Osteoblast (primary cell): ENCODE measurements around the gene AIRE. TPM values are rescaled to one million over a fixed set of nuclear protein-coding genes. Genes with fewer than 3 reads are reported as not detected.
A peak's percentile ranks its signal among the peaks of the same experiment; 100 is the strongest.

ENCODE experiments used
- DNase-seq: peaks from one replicate; pipeline ENCODE4 v3.0.0; 2011; ENCODE audit warnings: low spot score, mixed read lengths; ENCODE audit not compliant: insufficient read length; ENCODE audit errors: missing footprints
- H2AFZ ChIP-seq: 2 replicates; pipeline ENCODE4 v1.6.0; 2011; ENCODE audit warnings: mild to moderate bottlenecking, low read length
- H3K27ac ChIP-seq: 2 replicates; pipeline ENCODE4 v1.5.1; 2011; ENCODE audit warnings: mild to moderate bottlenecking, low read depth, low read length, moderate library complexity
- H3K27me3 ChIP-seq: 2 replicates; pipeline ENCODE4 v1.6.0; 2012; ENCODE audit warnings: mild to moderate bottlenecking, control low read depth, inconsistent platforms, low read length, moderate library complexity; ENCODE audit not compliant: insufficient read depth
- H3K36me3 ChIP-seq: 2 replicates; pipeline ENCODE4 v1.5.1; 2011; ENCODE audit warnings: mild to moderate bottlenecking, low read length, control low read depth, moderate library complexity; ENCODE audit not compliant: insufficient read depth
- H3K4me1 ChIP-seq: 2 replicates; pipeline ENCODE4 v1.5.1; 2011; ENCODE audit warnings: mild to moderate bottlenecking, low read length, control low read depth, moderate library complexity; ENCODE audit not compliant: insufficient read depth
- H3K4me2 ChIP-seq: 2 replicates; pipeline ENCODE4 v1.6.0; 2011; ENCODE audit warnings: mild to moderate bottlenecking, low read length; ENCODE audit not compliant: insufficient read depth
- H3K4me3 ChIP-seq: fragments of 200-600 bp; sonication (generic); 3 replicates; pipeline ENCODE4 v1.5.1; 2012; ENCODE audit warnings: mild to moderate bottlenecking, low read length, inconsistent platforms; ENCODE audit not compliant: insufficient read depth
- H3K79me2 ChIP-seq: 2 replicates; pipeline ENCODE4 v1.6.0; 2012; ENCODE audit warnings: mild to moderate bottlenecking, low read length, control low read depth, inconsistent platforms; ENCODE audit not compliant: insufficient read depth
- H3K9me3 ChIP-seq: 2 replicates; pipeline ENCODE4 v1.5.1; 2011; ENCODE audit warnings: low read depth, low read length, control low read depth
- H4K20me1 ChIP-seq: 2 replicates; pipeline ENCODE4 v1.6.0; 2012; ENCODE audit warnings: mild to moderate bottlenecking, low read length, control low read depth; ENCODE audit not compliant: insufficient read depth
- total RNA-seq: library from RNA; depleted of rRNA; stranded (reverse); fragments of >200 nt; gene quantifications from 2 replicates; pipeline ENCODE4 v1.2.3, GENCODE V29; 2012
- TF ChIP-seq, protein P1 (sequence below): IDR thresholded peaks from 2 replicates; pipeline ENCODE4 v1.5.1; 2011; ENCODE audit warnings: mild to moderate bottlenecking, low read depth, low read length, moderate library complexity; ENCODE audit errors: extremely low read depth

Gene AIRE
- total RNA-seq, 1 donor, result not detected

DNA sequence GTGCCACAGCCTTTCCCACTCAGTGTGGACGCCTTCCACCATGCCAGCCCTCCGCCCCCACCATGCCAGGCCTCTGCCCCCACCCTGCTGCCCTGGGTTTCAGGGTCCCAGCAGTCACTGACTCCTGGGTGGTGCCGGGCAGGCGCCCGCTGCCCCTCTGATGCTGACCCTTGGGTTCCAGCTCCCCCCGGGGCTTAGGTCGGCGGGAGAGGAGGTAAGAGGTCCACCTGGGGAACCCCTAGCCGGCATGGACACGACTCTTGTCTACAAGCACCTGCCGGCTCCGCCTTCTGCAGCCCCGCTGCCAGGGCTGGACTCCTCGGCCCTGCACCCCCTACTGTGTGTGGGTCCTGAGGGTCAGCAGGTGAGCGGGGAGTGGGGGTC is 7.1 kb downstream of the AIRE start:
- Histone ChIP-seq H3K27me3 (no peaks in the 10 kb centered on the region), H3K9me3 (no peaks in the 10 kb centered on the region), H2AFZ (no peak overlapping the region), H3K27ac (no peak overlapping the region), H3K36me3 (no peaks in the 10 kb centered on the region), H3K4me2 (no peak overlapping the region), H3K4me3 (no peak overlapping the region), H4K20me1 (no peaks in the 10 kb centered on the region), H3K4me1 (no peaks in the 10 kb centered on the region), H3K79me2 (no peaks in the 10 kb centered on the region)
- DNase-seq, result no peak
- TF ChIP-seq, protein P1, sequence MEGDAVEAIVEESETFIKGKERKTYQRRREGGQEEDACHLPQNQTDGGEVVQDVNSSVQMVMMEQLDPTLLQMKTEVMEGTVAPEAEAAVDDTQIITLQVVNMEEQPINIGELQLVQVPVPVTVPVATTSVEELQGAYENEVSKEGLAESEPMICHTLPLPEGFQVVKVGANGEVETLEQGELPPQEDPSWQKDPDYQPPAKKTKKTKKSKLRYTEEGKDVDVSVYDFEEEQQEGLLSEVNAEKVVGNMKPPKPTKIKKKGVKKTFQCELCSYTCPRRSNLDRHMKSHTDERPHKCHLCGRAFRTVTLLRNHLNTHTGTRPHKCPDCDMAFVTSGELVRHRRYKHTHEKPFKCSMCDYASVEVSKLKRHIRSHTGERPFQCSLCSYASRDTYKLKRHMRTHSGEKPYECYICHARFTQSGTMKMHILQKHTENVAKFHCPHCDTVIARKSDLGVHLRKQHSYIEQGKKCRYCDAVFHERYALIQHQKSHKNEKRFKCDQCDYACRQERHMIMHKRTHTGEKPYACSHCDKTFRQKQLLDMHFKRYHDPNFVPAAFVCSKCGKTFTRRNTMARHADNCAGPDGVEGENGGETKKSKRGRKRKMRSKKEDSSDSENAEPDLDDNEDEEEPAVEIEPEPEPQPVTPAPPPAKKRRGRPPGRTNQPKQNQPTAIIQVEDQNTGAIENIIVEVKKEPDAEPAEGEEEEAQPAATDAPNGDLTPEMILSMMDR, result no peak

DNA sequence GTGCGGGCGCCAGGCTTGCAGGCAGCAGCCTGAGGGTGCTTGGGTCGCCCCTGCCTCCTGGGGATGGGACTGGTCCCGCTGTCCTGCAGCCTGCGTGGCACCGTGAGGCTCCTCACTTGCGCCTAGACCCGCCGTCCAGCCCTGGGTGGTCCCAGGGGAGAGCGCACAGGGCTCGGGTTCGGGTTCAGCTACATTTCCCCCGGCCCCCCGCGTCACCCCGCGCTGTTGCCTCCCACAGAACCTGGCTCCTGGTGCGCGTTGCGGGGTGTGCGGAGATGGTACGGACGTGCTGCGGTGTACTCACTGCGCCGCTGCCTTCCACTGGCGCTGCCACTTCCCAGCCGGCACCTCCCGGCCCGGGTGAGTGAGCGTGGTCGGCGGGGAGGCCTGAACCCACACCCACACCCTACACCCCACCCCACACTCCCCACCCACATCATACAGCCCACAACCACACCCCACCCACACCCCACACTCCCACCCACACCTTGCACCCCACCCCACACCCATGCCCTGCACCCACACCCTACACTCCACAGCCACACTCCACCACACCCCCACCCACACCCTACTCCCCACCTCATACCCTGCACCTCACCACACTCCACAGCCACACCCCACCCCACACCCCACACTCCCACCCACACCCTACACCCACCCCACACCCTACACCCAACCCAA is 8.0 kb downstream of the AIRE start:
- Histone ChIP-seq H3K4me1 (no peaks in the 10 kb centered on the region), H3K4me3 (no peak overlapping the region), H3K36me3 (no peaks in the 10 kb centered on the region), H4K20me1 (no peaks in the 10 kb centered on the region), H2AFZ (no peak overlapping the region), H3K27ac (no peak overlapping the region), H3K9me3 (no peaks in the 10 kb centered on the region), H3K27me3 (no peaks in the 10 kb centered on the region), H3K79me2 (no peaks in the 10 kb centered on the region), H3K4me2 (no peak overlapping the region)
- no peak for DNase-seq
- TF ChIP-seq, protein P1, result no peak

GRCh38 chr21:44294391-44295162 is 8.9 kb downstream of the AIRE start:
- Histone ChIP-seq H3K4me1 (peaks cover 4% of the 10 kb centered on the region), H3K4me2 (no peak overlapping the region), H3K27ac (no peak overlapping the region), H3K9me3 (no peaks in the 10 kb centered on the region), H4K20me1 (no peaks in the 10 kb centered on the region), H3K79me2 (peaks cover 3% of the 10 kb centered on the region), H3K27me3 (no peaks in the 10 kb centered on the region), H3K36me3 (no peaks in the 10 kb centered on the region), H3K4me3 (no peak overlapping the region), H2AFZ (no peak overlapping the region)
- peak; percentile 96 for DNase-seq
- TF ChIP-seq, protein P1, result no peak

GRCh38 chr21:44295163-44295573 is 9.5 kb downstream of the AIRE start:
- Histone ChIP-seq H4K20me1 (no peaks in the 10 kb centered on the region), H3K9me3 (no peaks in the 10 kb centered on the region), H3K36me3 (no peaks in the 10 kb centered on the region), H3K4me1 (peaks cover 4% of the 10 kb centered on the region), H2AFZ (no peak overlapping the region), H3K79me2 (peaks cover 4% of the 10 kb centered on the region), H3K4me3 (no peak overlapping the region), H3K27me3 (no peaks in the 10 kb centered on the region), H3K4me2 (no peak overlapping the region), H3K27ac (no peak overlapping the region)
- no peak for DNase-seq
- TF ChIP-seq, protein P1, result no peak
